DOHH2 (cell line): ENCODE data around the gene FGF7.
"Not testable (repeated sequence)": the region's sequence is repeated elsewhere in the genome, so short reads cannot be mapped to it uniquely, and the experiment has no call there.

Experiments
- H3F3A ChIP-seq: fragments of 200-600 bp; sonication (generic), shearing (Covaris generic); 2 replicates; pipeline ENCODE4 v1.6.0; 2016; ENCODE audit warnings: antibody characterized with exemption, mild to moderate bottlenecking; ENCODE audit not compliant: control insufficient read depth, insufficient read depth
- H3K27ac ChIP-seq: fragments of 200-600 bp; sonication (generic); 2 replicates; pipeline ENCODE4 v1.5.1; 2014; ENCODE audit warnings: low read depth, mild to moderate bottlenecking, low read length, moderate library complexity
- H3K27me3 ChIP-seq: fragments of 200-600 bp; sonication (generic); 2 replicates; pipeline ENCODE4 v1.6.1; 2014; ENCODE audit warnings: mild to moderate bottlenecking, low read length, mixed read lengths; ENCODE audit not compliant: control insufficient read depth
- H3K36me3 ChIP-seq: fragments of 200-600 bp; sonication (generic); 2 replicates; pipeline ENCODE4 v1.6.1; 2014; ENCODE audit warnings: mild to moderate bottlenecking, low read length, moderate library complexity, mixed read lengths; ENCODE audit not compliant: control insufficient read depth
- H3K4me1 ChIP-seq: fragments of 200-600 bp; sonication (generic); 2 replicates; pipeline ENCODE4 v1.6.1; 2014; ENCODE audit warnings: mild to moderate bottlenecking, low read length, mixed read lengths; ENCODE audit not compliant: control insufficient read depth
- H3K4me2 ChIP-seq: fragments of 200-600 bp; sonication (generic); 2 replicates; pipeline ENCODE4 v1.6.0; 2014; ENCODE audit warnings: mild to moderate bottlenecking, low read length, moderate library complexity
- H3K4me3 ChIP-seq: fragments of 200-600 bp; sonication (generic); 2 replicates; pipeline ENCODE4 v1.5.1; 2014; ENCODE audit warnings: mild to moderate bottlenecking, low read length, mixed read lengths
- H3K79me2 ChIP-seq: fragments of 200-600 bp; sonication (generic); 2 replicates; pipeline ENCODE4 v1.6.1; 2014; ENCODE audit warnings: mild to moderate bottlenecking, low read length, mixed read lengths; ENCODE audit not compliant: control insufficient read depth
- H3K9me2 ChIP-seq: fragments of 200-600 bp; sonication (generic); replicated peaks from 2 replicates; pipeline ENCODE4 v1.6.1; 2014; ENCODE audit warnings: mild to moderate bottlenecking, low read length, mixed read lengths; ENCODE audit not compliant: control insufficient read depth
- H3K9me3 ChIP-seq: fragments of 200-600 bp; sonication (generic); 2 replicates; pipeline ENCODE4 v1.6.1; 2014; ENCODE audit warnings: antibody characterized with exemption, low read length, mixed read lengths; ENCODE audit not compliant: control insufficient read depth, insufficient read depth
- H4K20me1 ChIP-seq: fragments of 200-600 bp; sonication (generic); 2 replicates; pipeline ENCODE4 v1.6.0; 2014; ENCODE audit warnings: low read depth, mild to moderate bottlenecking, antibody characterized with exemption, low read length, moderate library complexity; ENCODE audit not compliant: control insufficient read depth, insufficient read depth
- CTCF ChIP-seq: fragments of 200-600 bp; sonication (generic); IDR thresholded peaks from one replicate; pipeline ENCODE4 v1.5.1; 2014; ENCODE audit warnings: antibody characterized with exemption, mild to moderate bottlenecking, low read depth, low read length; ENCODE audit not compliant: poor library complexity, severe bottlenecking
- EZH2phosphoT487 ChIP-seq: fragments of 200-600 bp; sonication (generic); IDR thresholded peaks from 2 replicates; pipeline ENCODE4 v1.6.1; 2017; ENCODE audit warnings: borderline replicate concordance, mild to moderate bottlenecking, antibody characterized with exemption, low read length, moderate library complexity, mixed read lengths

Gene FGF7

GRCh38 chr15:49467746-49468480 is 44.9 kb downstream of the FGF7 start:
- no peaks in the 10 kb centered on the region for H3K4me1 ChIP-seq
- H3K9me3 ChIP-seq = no peaks in the 10 kb centered on the region
- no peak for TF ChIP-seq EZH2phosphoT487
- no peak for TF ChIP-seq CTCF
- H3K9me2 ChIP-seq = no peaks in the 10 kb centered on the region
- H3K4me2 ChIP-seq = no peak overlapping the region
- no peak overlapping the region for H3K27ac ChIP-seq
- H3K4me3 ChIP-seq = no peak overlapping the region
- H3K27me3 ChIP-seq = no peaks in the 10 kb centered on the region; the same call in 1 of the 2 replicates
- no peaks in the 10 kb centered on the region for H4K20me1 ChIP-seq
- no peaks in the 10 kb centered on the region for H3F3A ChIP-seq
- no peaks in the 10 kb centered on the region for H3K79me2 ChIP-seq
- no peaks in the 10 kb centered on the region for H3K36me3 ChIP-seq

GRCh38 chr15:49468481-49468839 is 45.4 kb downstream of the FGF7 start:
- Histone ChIP-seq H3K4me3 (no peak overlapping the region), H3K36me3 (no peaks in the 10 kb centered on the region), H3K9me3 (no peaks in the 10 kb centered on the region), H4K20me1 (no peaks in the 10 kb centered on the region), H3K9me2 (no peaks in the 10 kb centered on the region), H3K4me2 (no peak overlapping the region), H3K4me1 (no peaks in the 10 kb centered on the region), H3F3A (no peaks in the 10 kb centered on the region), H3K27ac (no peak overlapping the region), H3K27me3 (no peaks in the 10 kb centered on the region; the same call in 1 of the 2 replicates), H3K79me2 (no peaks in the 10 kb centered on the region)
- TF ChIP-seq CTCF (no peak), EZH2phosphoT487 (no peak)

- not testable (repeated sequence) for H3K27me3 ChIP-seq, H3K4me1 ChIP-seq, H3K36me3 ChIP-seq, H3K9me3 ChIP-seq, H4K20me1 ChIP-seq, H3K79me2 ChIP-seq, H3K27ac ChIP-seq, H3F3A ChIP-seq, H3K9me2 ChIP-seq, H3K4me3 ChIP-seq, H3K4me2 ChIP-seq
Measured at GRCh38 chr15:49471248-49471647, 48.2 kb downstream of the FGF7 start.

GRCh38 chr15:49471733-49472132 is 48.7 kb downstream of the FGF7 start:
- Histone ChIP-seq H3K4me3 (no peak overlapping the region), H3K4me2 (no peak overlapping the region), H4K20me1 (no peaks in the 10 kb centered on the region), H3K9me3 (no peaks in the 10 kb centered on the region), H3K4me1 (no peaks in the 10 kb centered on the region), H3K9me2 (no peaks in the 10 kb centered on the region), H3K36me3 (no peaks in the 10 kb centered on the region), H3K27ac (no peak overlapping the region), H3K79me2 (no peaks in the 10 kb centered on the region), H3K27me3 (no peaks in the 10 kb centered on the region; the same call in 1 of the 2 replicates), H3F3A (no peaks in the 10 kb centered on the region)
- TF ChIP-seq CTCF (no peak), EZH2phosphoT487 (no peak)
